H9 (cell line): Measurements from ENCODE around the gene AK4. TPM values are rescaled to one million over a fixed set of nuclear protein-coding genes. Genes with fewer than 3 reads are reported as not detected.
A peak's percentile ranks its signal among the peaks of the same experiment; 100 is the strongest.

ENCODE experiments used
- DNase-seq: peaks from one replicate; pipeline ENCODE4 v3.0.0-alpha.2; 2017
- H2AFZ ChIP-seq: one replicate; pipeline ENCODE4 v1.6.1; 2013; ENCODE audit warnings: mild to moderate bottlenecking, low read length, control low read depth, moderate library complexity
- H2AK5ac ChIP-seq: 2 replicates; pipeline ENCODE4 v1.6.1; 2013; ENCODE audit warnings: low read length, control low read depth, mixed read lengths; ENCODE audit not compliant: insufficient read length
- H2BK120ac ChIP-seq: one replicate; pipeline ENCODE4 v1.6.1; 2013; ENCODE audit warnings: low read depth, mild to moderate bottlenecking, low read length, control low read depth, inconsistent platforms; ENCODE audit not compliant: poor library complexity, severe bottlenecking
- H2BK12ac ChIP-seq: 2 replicates; pipeline ENCODE4 v1.6.1; 2013; ENCODE audit warnings: low read length, control low read depth, mixed read lengths, low read depth; ENCODE audit not compliant: insufficient read length
- H2BK15ac ChIP-seq: 2 replicates; pipeline ENCODE4 v1.6.1; 2013; ENCODE audit warnings: low read depth, low read length, control low read depth
- H2BK20ac ChIP-seq: one replicate; pipeline ENCODE4 v1.6.1; 2013; ENCODE audit warnings: low read depth, mild to moderate bottlenecking, low read length, control low read depth, inconsistent platforms; ENCODE audit not compliant: poor library complexity, severe bottlenecking
- H2BK5ac ChIP-seq: 2 replicates; pipeline ENCODE4 v1.6.1; 2013; ENCODE audit warnings: low read length, control low read depth, mixed read lengths; ENCODE audit not compliant: insufficient read length
- H3K14ac ChIP-seq: 2 replicates; pipeline ENCODE4 v1.6.1; 2013; ENCODE audit warnings: low read length, control low read depth; ENCODE audit not compliant: insufficient read depth
- H3K18ac ChIP-seq: 2 replicates; pipeline ENCODE4 v1.6.1; 2013; ENCODE audit warnings: low read depth, mild to moderate bottlenecking, mixed read lengths, low read length, control low read depth; ENCODE audit not compliant: insufficient read length
- H3K23ac ChIP-seq: 2 replicates; pipeline ENCODE4 v1.6.1; 2013; ENCODE audit warnings: low read length, control low read depth, mixed read lengths, low read depth; ENCODE audit not compliant: insufficient read length
- H3K23me2 ChIP-seq: 2 replicates; pipeline ENCODE4 v1.6.1; 2013; ENCODE audit warnings: low read depth, mild to moderate bottlenecking, mixed read lengths, low read length, control low read depth; ENCODE audit not compliant: insufficient read length, poor library complexity, severe bottlenecking
- H3K27ac ChIP-seq: 2 replicates; pipeline ENCODE4 v1.5.1; 2013; ENCODE audit warnings: low read length, control low read depth, mixed read lengths, low read depth; ENCODE audit not compliant: insufficient read length
- H3K27me3 ChIP-seq: 2 replicates; pipeline ENCODE4 v1.6.1; 2013; ENCODE audit warnings: low read length, control low read depth, inconsistent platforms; ENCODE audit not compliant: insufficient read depth
- H3K4ac ChIP-seq: 2 replicates; pipeline ENCODE4 v1.6.1; 2013; ENCODE audit warnings: low read depth, mild to moderate bottlenecking, control low read depth, inconsistent platforms, low read length, moderate library complexity
- H3K4me1 ChIP-seq: 2 replicates; pipeline ENCODE4 v1.6.1; 2013; ENCODE audit warnings: low read length, control low read depth, inconsistent platforms; ENCODE audit not compliant: insufficient read depth
- H3K4me2 ChIP-seq: 2 replicates; pipeline ENCODE4 v1.6.1; 2013; ENCODE audit warnings: low read length, control low read depth, mixed read lengths; ENCODE audit not compliant: insufficient read length, insufficient read depth
- H3K56ac ChIP-seq: 2 replicates; pipeline ENCODE4 v1.6.1; 2013; ENCODE audit warnings: low read depth, mild to moderate bottlenecking, mixed read lengths, low read length, control low read depth; ENCODE audit not compliant: insufficient read length
- H3K79me1 ChIP-seq: 2 replicates; pipeline ENCODE4 v1.6.1; 2013; ENCODE audit warnings: low read depth, mild to moderate bottlenecking, moderate library complexity, low read length, control low read depth, inconsistent platforms; ENCODE audit not compliant: insufficient read depth, poor library complexity, severe bottlenecking
- H3K79me2 ChIP-seq: 2 replicates; pipeline ENCODE4 v1.6.1; 2013; ENCODE audit warnings: low read length, control low read depth, inconsistent platforms; ENCODE audit not compliant: insufficient read depth
- H3K9ac ChIP-seq: 2 replicates; pipeline ENCODE4 v1.6.1; 2013; ENCODE audit warnings: low read length, control low read depth, mixed read lengths; ENCODE audit not compliant: insufficient read length; ENCODE audit errors: extremely low read depth
- H3K9me3 ChIP-seq: one replicate; pipeline ENCODE4 v1.6.1; 2013; ENCODE audit warnings: low read depth, low read length, inconsistent platforms; ENCODE audit not compliant: control insufficient read depth
- H3T11ph ChIP-seq: one replicate; pipeline ENCODE4 v1.6.1; 2013; ENCODE audit warnings: mild to moderate bottlenecking, low read length, control low read depth, inconsistent platforms
- H4K20me1 ChIP-seq: one replicate; pipeline ENCODE4 v1.6.1; 2013; ENCODE audit not compliant: control insufficient read depth, insufficient read length, insufficient read depth
- H4K5ac ChIP-seq: 2 replicates; pipeline ENCODE4 v1.6.1; 2013; ENCODE audit warnings: low read depth, mild to moderate bottlenecking, mixed read lengths, low read length, control low read depth; ENCODE audit not compliant: insufficient read length
- H4K8ac ChIP-seq: replicated peaks from 2 replicates; pipeline ENCODE4 v1.6.1; 2013; ENCODE audit warnings: low read length, control low read depth, mixed read lengths, low read depth; ENCODE audit not compliant: insufficient read length
- H4K91ac ChIP-seq: 2 replicates; pipeline ENCODE4 v1.6.1; 2013; ENCODE audit warnings: low read depth, mild to moderate bottlenecking, moderate library complexity, mixed read lengths, low read length, control low read depth; ENCODE audit not compliant: insufficient read length
- H3K27ac Mint-ChIP-seq, 3 experiments: 2 replicates in 2 of 3; 3 replicates in 1 of 3; pipeline ENCODE4 v1.8.0; 2020 to 2021; ENCODE audit warnings: mixed read lengths in 3 of 3, mild to moderate bottlenecking in 1 of 3, moderate library complexity in 1 of 3
- H3K27me3 Mint-ChIP-seq: 2 replicates; pipeline ENCODE4 v1.8.0; 2021; ENCODE audit warnings: low read depth, mild to moderate bottlenecking, moderate library complexity, mixed read lengths
- H3K36me3 Mint-ChIP-seq, 3 experiments: 2 replicates in 2 of 3; 3 replicates in 1 of 3; pipeline ENCODE4 v1.8.0; 2020 to 2021; ENCODE audit warnings: low read depth in 3 of 3, mixed read lengths in 3 of 3; ENCODE audit not compliant: insufficient read depth in 1 of 3
- H3K4me1 Mint-ChIP-seq, 2 experiments: 2 replicates each; pipeline ENCODE4 v1.8.0; 2020; ENCODE audit warnings: mixed read lengths in 2 of 2
- H3K4me3 Mint-ChIP-seq, 2 experiments: 2 replicates in 1 of 2; 3 replicates in 1 of 2; pipeline ENCODE4 v1.8.0; 2020 to 2021; ENCODE audit warnings: mild to moderate bottlenecking in 2 of 2, mixed read lengths in 2 of 2, moderate library complexity in 1 of 2
- H3K9me3 Mint-ChIP-seq, 2 experiments: 2 replicates in 1 of 2; 3 replicates in 1 of 2; pipeline ENCODE4 v1.8.0; 2020; ENCODE audit warnings: mild to moderate bottlenecking in 2 of 2, mixed read lengths in 2 of 2, moderate library complexity in 1 of 2
- WGBS: extraction: QIAGEN DNeasy Blood & Tissue Kit; methylation state at CpG from one replicate; pipeline ENCODE4 v1.1.7; 2013; ENCODE audit warnings: missing lambda C conversion rate, low lambda C conversion rate, mixed read lengths; ENCODE audit not compliant: insufficient read length; ENCODE audit errors: extremely low coverage; 5-methylcytosine and 5-hydroxymethylcytosine counted together
- total RNA-seq: library from RNA; stranded (reverse); gene quantifications from 2 replicates; pipeline ENCODE4 v1.2.1, GENCODE V29; 2021
- TF ChIP-seq, protein P1 (sequence below): fragments of 200-600 bp; sonication (generic); conservative IDR thresholded peaks from 3 replicates; pipeline ENCODE4 v1.8.0; 2021; ENCODE audit warnings: antibody characterized with exemption, mild to moderate bottlenecking

The AK4 gene
- total RNA-seq, 1 experiment from 2014 or later: 45.6 TPM

DNA sequence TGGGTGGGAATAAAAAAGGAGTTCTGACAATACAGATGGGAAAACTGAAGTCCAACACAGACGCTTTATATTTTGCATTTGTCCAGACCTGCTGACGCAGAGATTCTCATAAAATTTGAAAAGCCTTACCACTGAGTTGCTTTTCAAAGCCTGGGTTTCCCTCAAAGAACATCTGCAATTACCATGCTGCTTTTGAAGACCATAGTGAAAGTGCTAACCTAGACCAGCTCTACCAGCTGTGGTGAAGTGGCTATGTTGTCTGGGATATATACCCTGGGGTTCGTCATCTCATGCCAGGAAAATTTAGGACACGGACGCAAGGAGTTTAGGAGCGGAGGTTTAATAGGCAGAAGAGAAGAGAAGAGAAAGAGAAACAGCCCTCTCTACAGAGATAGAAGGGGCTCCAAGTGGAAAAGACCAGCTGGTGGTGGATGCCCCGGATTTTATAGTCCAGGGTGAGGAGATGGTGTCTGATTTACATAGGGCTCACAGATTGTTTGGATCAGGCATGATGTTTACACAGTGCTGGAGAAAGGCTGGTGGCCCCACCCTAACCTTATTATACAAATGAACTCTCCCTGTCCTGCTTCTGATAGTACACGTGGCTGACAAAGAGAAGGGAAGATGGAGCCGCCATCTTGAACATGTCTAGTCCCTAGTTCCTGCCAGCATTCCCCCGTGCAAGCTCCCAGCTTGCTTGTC lies 73.8 kb downstream of the AK4 start:
- H3K9me3 Mint-ChIP-seq: no peaks in the 10 kb centered on the region
- H2BK12ac ChIP-seq: no peak overlapping the region
- H4K8ac ChIP-seq: no peak overlapping the region
- H4K20me1 ChIP-seq: no peaks in the 10 kb centered on the region
- H3K36me3 Mint-ChIP-seq: peaks cover 4 to 25% (median 8%) of the 10 kb centered on the region in 3 experiments
- H3K18ac ChIP-seq: no peak overlapping the region
- peaks cover 14% of the 10 kb centered on the region in 2 experiments for H3K4me1 Mint-ChIP-seq
- H2BK15ac ChIP-seq: no peak overlapping the region
- DNase-seq: no peak
- H3K4me3 Mint-ChIP-seq: no peak overlapping the region
- no peak overlapping the region for H2BK120ac ChIP-seq
- H3K27ac ChIP-seq: no peak overlapping the region
- H2AFZ ChIP-seq: no peak overlapping the region
- no CpG with 5 or more reads among the region's 10 CpGs for WGBS
- no peak overlapping the region for H2BK5ac ChIP-seq
- H2BK20ac ChIP-seq: no peak overlapping the region
- H3K79me1 ChIP-seq: peaks cover 2% of the 10 kb centered on the region
- TF ChIP-seq, protein P1, sequence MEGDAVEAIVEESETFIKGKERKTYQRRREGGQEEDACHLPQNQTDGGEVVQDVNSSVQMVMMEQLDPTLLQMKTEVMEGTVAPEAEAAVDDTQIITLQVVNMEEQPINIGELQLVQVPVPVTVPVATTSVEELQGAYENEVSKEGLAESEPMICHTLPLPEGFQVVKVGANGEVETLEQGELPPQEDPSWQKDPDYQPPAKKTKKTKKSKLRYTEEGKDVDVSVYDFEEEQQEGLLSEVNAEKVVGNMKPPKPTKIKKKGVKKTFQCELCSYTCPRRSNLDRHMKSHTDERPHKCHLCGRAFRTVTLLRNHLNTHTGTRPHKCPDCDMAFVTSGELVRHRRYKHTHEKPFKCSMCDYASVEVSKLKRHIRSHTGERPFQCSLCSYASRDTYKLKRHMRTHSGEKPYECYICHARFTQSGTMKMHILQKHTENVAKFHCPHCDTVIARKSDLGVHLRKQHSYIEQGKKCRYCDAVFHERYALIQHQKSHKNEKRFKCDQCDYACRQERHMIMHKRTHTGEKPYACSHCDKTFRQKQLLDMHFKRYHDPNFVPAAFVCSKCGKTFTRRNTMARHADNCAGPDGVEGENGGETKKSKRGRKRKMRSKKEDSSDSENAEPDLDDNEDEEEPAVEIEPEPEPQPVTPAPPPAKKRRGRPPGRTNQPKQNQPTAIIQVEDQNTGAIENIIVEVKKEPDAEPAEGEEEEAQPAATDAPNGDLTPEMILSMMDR: no peak
- H3T11ph ChIP-seq: no peak overlapping the region
- H3K27ac Mint-ChIP-seq: peak overlapping the region in 1 of 3 experiments; percentile 13; a peak in 2 of 7 replicates
- H3K27me3 ChIP-seq: no peaks in the 10 kb centered on the region
- H3K14ac ChIP-seq: no peak overlapping the region
- no peak overlapping the region for H3K4me2 ChIP-seq
- H3K9ac ChIP-seq: no peak overlapping the region
- H2AK5ac ChIP-seq: no peak overlapping the region
- no peaks in the 10 kb centered on the region for H3K23me2 ChIP-seq
- no peak overlapping the region for H3K23ac ChIP-seq
- H4K5ac ChIP-seq: no peak overlapping the region
- H4K91ac ChIP-seq: no peak overlapping the region
- H3K4ac ChIP-seq: no peak overlapping the region
- H3K4me1 ChIP-seq: no peaks in the 10 kb centered on the region; the same call in 1 of the 2 replicates
- no peaks in the 10 kb centered on the region for H3K27me3 Mint-ChIP-seq
- no peak overlapping the region for H3K56ac ChIP-seq
- no peaks in the 10 kb centered on the region for H3K9me3 ChIP-seq
- no peaks in the 10 kb centered on the region for H3K79me2 ChIP-seq
